IPS-20b (cell line): ENCODE results near the gene SLC10A7.

Experiments
- H3K27ac ChIP-seq: one replicate; pipeline ENCODE4 v1.5.1; 2013; ENCODE audit warnings: low read length
- H3K27me3 ChIP-seq: 2 replicates; pipeline ENCODE4 v1.6.1; 2013; ENCODE audit warnings: mild to moderate bottlenecking, low read length, inconsistent platforms; ENCODE audit not compliant: insufficient read depth
- H3K36me3 ChIP-seq: 2 replicates; pipeline ENCODE4 v1.6.1; 2013; ENCODE audit warnings: low read depth, mild to moderate bottlenecking, inconsistent platforms, low read length, moderate library complexity; ENCODE audit not compliant: insufficient read depth
- H3K4me1 ChIP-seq: 2 replicates; pipeline ENCODE4 v1.6.1; 2013; ENCODE audit warnings: mild to moderate bottlenecking, control low read depth, inconsistent platforms, low read length, moderate library complexity; ENCODE audit not compliant: insufficient read depth
- H3K4me3 ChIP-seq: 2 replicates; pipeline ENCODE4 v1.5.1; 2013; ENCODE audit warnings: mild to moderate bottlenecking, low read length, inconsistent platforms
- H3K9ac ChIP-seq: 2 replicates; pipeline ENCODE4 v1.6.1; 2013; ENCODE audit warnings: low read depth, mild to moderate bottlenecking, inconsistent platforms, low read length, moderate library complexity
- H3K9me3 ChIP-seq: 2 replicates; pipeline ENCODE4 v1.6.1; 2013; ENCODE audit warnings: mild to moderate bottlenecking, low read depth, low read length, inconsistent platforms; ENCODE audit not compliant: insufficient read depth

SLC10A7 gene, protein sequence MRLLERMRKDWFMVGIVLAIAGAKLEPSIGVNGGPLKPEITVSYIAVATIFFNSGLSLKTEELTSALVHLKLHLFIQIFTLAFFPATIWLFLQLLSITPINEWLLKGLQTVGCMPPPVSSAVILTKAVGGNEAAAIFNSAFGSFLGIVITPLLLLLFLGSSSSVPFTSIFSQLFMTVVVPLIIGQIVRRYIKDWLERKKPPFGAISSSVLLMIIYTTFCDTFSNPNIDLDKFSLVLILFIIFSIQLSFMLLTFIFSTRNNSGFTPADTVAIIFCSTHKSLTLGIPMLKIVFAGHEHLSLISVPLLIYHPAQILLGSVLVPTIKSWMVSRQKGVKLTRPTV

DNA sequence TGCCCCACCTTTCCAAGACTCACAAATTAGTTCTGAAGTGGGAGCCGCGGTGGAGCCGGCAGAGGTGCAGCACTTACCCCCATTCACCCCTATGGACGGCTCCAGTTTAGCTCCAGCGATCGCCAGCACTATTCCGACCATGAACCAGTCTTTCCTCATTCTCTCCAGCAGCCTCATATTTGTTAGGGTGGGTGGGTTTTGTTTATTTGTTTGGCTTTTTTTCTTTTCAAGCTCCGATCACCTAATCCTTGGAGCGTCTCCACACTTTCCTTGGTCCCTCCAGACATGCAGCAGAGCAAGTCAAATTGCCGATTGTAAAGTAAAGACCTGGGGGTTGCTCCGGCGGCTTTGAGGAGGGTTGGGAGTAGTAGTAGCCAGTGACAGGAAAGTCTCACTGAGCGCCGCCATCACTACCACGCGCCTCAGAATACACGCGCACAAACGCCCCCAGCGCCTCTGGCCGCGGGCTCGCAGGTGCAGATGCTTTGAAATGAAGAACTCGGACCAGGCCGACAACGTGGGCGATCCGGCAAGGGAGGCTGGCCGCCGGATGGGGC is at the start of gene SLC10A7:
Gene SLC10A7, minus strand, starts transcription at position 400 of the 557 bp plus-strand sequence. Its CDS starts 223 bp downstream, at position 177.
- no peak within 1 kb of the TSS for H3K27ac ChIP-seq

DNA sequence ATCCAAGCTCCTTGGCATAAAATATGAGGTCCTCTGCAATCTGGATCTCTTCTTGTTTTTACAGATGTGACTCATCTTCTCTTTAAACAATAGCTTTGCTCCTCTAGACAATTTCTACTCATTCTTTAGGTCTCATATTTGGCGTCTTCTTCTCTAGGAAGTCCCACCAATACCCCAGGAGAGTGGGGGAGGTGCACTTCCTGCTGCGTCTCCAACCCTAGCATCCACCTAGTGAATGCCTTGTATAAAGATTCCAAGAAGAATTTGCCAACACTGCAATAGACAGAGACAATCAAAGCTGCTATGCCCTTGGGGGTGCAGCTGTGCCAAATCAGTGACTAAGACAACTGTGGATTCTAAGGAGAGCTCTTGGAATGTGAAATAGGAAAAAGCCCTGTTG is 45.7 kb upstream of the SLC10A7 start:
- H3K4me3 ChIP-seq = no peak overlapping the region
- H3K27me3 ChIP-seq = no peaks in the 10 kb centered on the region
- no peaks in the 10 kb centered on the region for H3K4me1 ChIP-seq
- no peaks in the 10 kb centered on the region for H3K9me3 ChIP-seq
- no peaks in the 10 kb centered on the region for H3K36me3 ChIP-seq
- H3K27ac ChIP-seq = no peak overlapping the region
- no peak overlapping the region for H3K9ac ChIP-seq

More for the DNA sequence above, at the start of gene SLC10A7:
- Histone ChIP-seq H3K4me3 (peak within 1 kb of the TSS; percentile 98), H3K36me3 (no peaks in the 10 kb centered on the region), H3K4me1 (no peaks in the 10 kb centered on the region), H3K9me3 (no peaks in the 10 kb centered on the region), H3K27me3 (peaks cover 35% of the 10 kb centered on the region), H3K9ac (peak within 1 kb of the TSS; percentile 83; the same call in 1 of the 2 replicates)

DNA sequence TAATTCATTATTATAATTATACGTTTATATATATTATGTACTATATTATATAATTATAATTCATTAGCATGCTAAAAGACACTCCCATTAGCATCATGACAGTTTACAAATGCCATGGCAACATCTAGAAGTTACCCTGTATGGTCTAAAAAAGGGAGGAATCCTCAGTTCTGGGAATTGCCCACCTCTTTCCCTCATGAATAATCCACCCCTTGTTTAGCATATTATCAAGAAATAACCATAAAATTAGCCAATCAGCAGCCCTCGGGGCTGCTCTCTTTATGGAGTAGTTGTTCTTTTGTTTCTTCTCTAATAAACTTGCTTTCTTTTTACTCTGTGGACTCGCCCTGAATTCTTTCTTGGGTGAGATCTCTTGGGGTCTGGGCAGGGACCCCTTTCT is 42.8 kb upstream of the SLC10A7 start:
- H3K4me1 ChIP-seq = no peaks in the 10 kb centered on the region
- no peak overlapping the region for H3K9ac ChIP-seq
- no peaks in the 10 kb centered on the region for H3K27me3 ChIP-seq
- H3K4me3 ChIP-seq = no peak overlapping the region
- no peaks in the 10 kb centered on the region for H3K36me3 ChIP-seq
- no peak overlapping the region for H3K27ac ChIP-seq
- H3K9me3 ChIP-seq = peaks cover 3% of the 10 kb centered on the region

DNA sequence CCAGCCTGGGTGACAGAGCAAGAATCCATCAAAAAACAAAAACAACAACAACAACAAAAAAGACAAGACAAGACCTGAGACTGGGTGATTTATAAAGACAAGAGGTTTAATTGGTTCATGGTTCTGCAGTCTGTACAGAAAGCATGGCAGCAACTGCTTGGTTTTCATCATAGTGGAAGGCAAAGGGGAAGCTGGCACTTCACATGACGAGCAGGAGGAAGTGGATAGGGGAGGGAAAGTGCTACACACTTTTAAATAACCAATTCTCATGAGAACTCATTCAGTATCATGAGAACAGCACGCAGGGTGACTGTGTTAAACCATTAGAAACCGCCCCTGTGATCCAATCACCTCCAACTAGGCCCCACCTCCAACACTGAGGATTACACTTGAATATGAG is 28.4 kb upstream of the SLC10A7 start:
- H3K27ac ChIP-seq = no peak overlapping the region
- no peaks in the 10 kb centered on the region for H3K36me3 ChIP-seq
- no peak overlapping the region for H3K4me3 ChIP-seq
- no peaks in the 10 kb centered on the region for H3K9me3 ChIP-seq
- H3K27me3 ChIP-seq = no peaks in the 10 kb centered on the region
- H3K9ac ChIP-seq = no peak overlapping the region
- H3K4me1 ChIP-seq = peaks cover 5% of the 10 kb centered on the region; the same call in 1 of the 2 replicates

DNA sequence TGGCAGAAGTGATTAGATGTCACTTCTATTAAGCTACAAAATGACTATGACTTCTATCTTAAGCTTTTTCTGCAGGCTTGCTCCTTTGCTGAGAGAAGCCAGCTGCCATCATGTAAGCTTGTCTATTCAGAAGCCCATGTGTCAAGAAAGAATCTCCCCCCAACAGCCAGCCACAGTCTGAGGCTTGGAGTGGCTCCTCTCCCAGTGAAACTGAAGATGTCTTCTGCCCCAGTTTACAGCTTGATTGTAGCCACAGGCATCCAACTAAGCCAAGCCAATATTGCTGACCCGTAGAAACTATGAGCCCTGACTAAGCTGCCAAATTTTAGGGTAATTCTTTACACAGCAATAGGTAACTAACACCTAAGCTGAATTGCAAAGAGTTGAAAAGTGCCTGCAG is 26.7 kb upstream of the SLC10A7 start:
- H3K27ac ChIP-seq = no peak overlapping the region
- H3K4me3 ChIP-seq = no peak overlapping the region

DNA sequence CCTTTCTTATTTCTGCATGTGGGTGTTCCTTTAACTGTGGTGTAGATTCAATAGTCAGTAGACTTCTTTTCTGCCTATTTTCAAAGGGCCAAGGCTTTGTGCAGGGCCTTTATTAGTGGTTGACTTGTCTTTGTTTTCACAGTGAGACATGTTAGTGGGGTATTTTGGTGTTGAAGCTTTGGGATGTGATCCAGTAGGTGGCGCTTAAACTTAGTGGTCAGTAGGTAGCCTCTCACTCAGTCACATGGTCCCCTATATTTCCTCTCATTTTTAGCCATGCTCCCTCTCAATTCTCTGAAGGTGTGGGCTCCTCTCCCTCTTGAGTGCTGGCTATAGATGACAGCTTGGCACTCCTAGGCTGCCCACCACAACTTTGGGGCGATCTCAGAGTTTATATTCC is 23.4 kb upstream of the SLC10A7 start:
- Histone ChIP-seq H3K9ac (no peak overlapping the region), H3K4me3 (no peak overlapping the region), H3K27me3 (no peaks in the 10 kb centered on the region), H3K36me3 (no peaks in the 10 kb centered on the region), H3K9me3 (no peaks in the 10 kb centered on the region), H3K27ac (no peak overlapping the region), H3K4me1 (no peaks in the 10 kb centered on the region)

More for the DNA sequence above, 26.7 kb upstream of the SLC10A7 start:
- Histone ChIP-seq H3K9ac (no peak overlapping the region), H3K4me1 (peaks cover 5% of the 10 kb centered on the region; the same call in 1 of the 2 replicates), H3K27me3 (no peaks in the 10 kb centered on the region), H3K36me3 (no peaks in the 10 kb centered on the region), H3K9me3 (no peaks in the 10 kb centered on the region)

DNA sequence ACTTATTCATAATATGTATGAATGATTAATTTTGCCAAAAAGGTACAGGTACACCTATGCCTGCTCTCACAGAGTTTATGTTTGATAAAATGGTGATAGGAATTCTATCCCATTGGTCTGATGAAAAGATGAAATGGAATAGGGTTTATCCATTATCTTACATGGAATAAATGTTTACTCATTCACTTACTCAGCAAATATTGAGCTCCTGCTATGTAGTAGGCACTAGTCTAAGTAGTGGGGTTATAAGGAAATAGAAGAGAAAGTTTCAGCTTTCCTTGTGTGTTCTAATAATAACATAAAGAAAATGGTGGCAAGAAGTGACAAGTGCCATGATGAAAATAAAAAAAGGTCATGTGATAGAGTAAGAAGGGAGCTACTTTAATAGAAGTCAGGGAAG is 12.4 kb upstream of the SLC10A7 start:
- H3K27me3 ChIP-seq = no peaks in the 10 kb centered on the region

DNA sequence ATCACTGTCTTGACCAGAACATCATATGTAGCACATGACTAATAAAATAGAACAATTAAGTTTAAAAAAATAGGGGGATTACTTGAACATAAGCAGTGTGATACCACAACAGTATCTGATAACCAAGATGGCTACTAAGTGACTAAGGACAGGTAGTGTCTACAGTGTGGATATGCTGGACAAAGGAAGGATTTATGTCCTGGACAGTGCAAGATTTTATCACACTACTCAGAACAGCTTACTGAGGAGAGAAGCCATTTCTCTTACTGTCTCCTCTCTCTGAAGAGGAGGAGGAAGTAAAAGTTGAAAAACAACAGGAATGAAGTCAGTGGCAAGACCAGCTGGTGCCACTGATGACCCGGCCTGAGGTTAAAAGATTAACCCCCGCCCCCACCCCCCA is 4.0 kb upstream of the SLC10A7 start:
- no peaks in the 10 kb centered on the region for H3K9me3 ChIP-seq
- peaks cover 20% of the 10 kb centered on the region for H3K27me3 ChIP-seq
- H3K27ac ChIP-seq = no peak overlapping the region
- no peak overlapping the region for H3K4me3 ChIP-seq
- no peak overlapping the region for H3K9ac ChIP-seq
- no peaks in the 10 kb centered on the region for H3K4me1 ChIP-seq
- no peaks in the 10 kb centered on the region for H3K36me3 ChIP-seq

More for the DNA sequence above, 12.4 kb upstream of the SLC10A7 start:
- Histone ChIP-seq H3K36me3 (no peaks in the 10 kb centered on the region), H3K9me3 (no peaks in the 10 kb centered on the region; the same call in 1 of the 2 replicates), H3K4me3 (no peak overlapping the region), H3K9ac (no peak overlapping the region), H3K27ac (no peak overlapping the region), H3K4me1 (no peaks in the 10 kb centered on the region)

DNA sequence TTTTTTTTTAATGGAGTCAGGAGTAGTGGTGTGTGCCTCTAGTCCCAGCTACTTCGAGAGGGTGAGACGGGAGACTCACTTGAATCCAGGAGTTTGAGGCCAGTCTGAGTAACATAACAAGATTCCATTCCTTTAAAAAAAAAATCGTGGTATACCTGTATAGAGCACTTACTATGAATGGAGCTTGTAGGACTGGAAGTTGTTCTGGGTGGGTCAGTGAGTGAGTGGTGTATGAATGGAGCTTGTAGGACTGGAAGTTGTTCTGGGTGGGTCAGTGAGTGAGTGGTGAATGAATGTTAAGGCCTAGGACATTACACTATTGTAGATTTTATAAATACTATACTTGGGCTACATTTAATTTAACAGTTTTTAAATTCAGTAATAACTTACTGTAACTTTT is 2.9 kb upstream of the SLC10A7 start:
- Histone ChIP-seq H3K9me3 (no peaks in the 10 kb centered on the region), H3K36me3 (no peaks in the 10 kb centered on the region), H3K9ac (no peak overlapping the region), H3K27ac (no peak overlapping the region), H3K4me3 (no peak overlapping the region), H3K27me3 (peaks cover 30% of the 10 kb centered on the region), H3K4me1 (no peaks in the 10 kb centered on the region)

DNA sequence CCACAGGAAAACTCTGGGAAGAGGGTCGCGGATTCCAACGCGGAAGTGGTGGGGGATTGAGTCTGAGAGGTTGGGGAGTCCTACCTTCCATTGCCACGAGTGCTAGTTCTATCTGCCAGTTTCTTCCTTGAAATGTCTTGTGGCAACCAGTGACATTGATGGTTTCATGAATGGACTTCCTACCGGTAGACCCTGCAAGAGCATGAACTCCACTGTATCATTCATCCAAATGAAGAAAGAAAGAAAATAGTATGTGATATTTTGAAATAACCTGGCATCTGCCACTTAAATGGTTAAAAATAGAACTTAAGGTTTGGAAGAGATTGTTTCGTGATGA is 1.1 kb upstream of the SLC10A7 start:
- Histone ChIP-seq H3K4me3 (peak overlapping the region; percentile 98), H3K9me3 (no peaks in the 10 kb centered on the region), H3K4me1 (no peaks in the 10 kb centered on the region), H3K9ac (peak overlapping the region; percentile 83; the same call in 1 of the 2 replicates), H3K36me3 (no peaks in the 10 kb centered on the region), H3K27me3 (peaks cover 35% of the 10 kb centered on the region), H3K27ac (no peak overlapping the region)

DNA sequence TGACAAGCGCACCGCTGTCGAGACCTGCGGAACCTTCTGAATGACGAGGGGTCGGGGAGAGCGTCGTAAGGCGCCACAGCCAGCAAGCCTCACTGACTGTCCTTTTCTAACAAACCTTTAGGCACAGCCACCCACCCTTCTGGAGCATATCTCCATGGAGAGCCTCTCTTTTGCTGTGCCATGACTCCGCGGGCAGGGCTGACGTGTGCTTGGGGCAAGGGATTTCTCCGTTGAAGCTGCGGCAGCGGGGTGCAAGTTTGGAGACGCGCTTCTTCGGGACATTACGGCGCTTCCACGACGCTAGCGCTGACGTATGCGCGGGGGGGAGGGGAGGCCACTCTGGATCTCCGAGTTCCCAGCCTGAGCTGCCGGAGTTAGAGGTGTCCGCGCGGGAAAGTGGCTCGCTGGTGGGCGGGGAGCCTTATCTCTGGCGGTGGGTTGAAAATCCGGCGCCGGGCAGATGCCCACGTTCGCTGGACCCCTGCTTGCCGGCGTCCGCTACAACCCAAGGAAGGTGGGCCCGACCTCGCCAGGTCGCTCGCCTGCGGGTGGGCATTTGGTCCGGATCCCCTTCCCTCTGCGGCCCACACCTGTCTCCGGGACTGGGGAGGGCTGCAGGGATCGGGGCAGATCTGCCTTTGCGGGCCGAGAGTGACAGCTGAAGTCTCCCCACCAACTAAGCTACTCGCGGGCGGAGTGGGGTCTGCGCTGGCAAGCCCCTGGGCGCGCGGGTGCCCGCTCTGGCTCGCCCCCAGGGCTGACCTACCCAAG is 543 bp upstream of the SLC10A7 start:
- no peak overlapping the region for H3K27ac ChIP-seq
- peak overlapping the region; percentile 98 for H3K4me3 ChIP-seq
- H3K9ac ChIP-seq = peak overlapping the region; percentile 83; the same call in 1 of the 2 replicates
- H3K9me3 ChIP-seq = no peaks in the 10 kb centered on the region
- H3K27me3 ChIP-seq = peaks cover 35% of the 10 kb centered on the region
- H3K36me3 ChIP-seq = no peaks in the 10 kb centered on the region
- H3K4me1 ChIP-seq = no peaks in the 10 kb centered on the region
